ENCODE data around the gene WRAP73. TPM values are rescaled to one million over a fixed set of nuclear protein-coding genes. Genes with fewer than 3 reads are reported as not detected.

Gene WRAP73
- total RNA-seq, 5 donors from 2014 or later (not counting 1 experiment from before 2014, with no cell fraction given): 33.7 to 44.9 (median 39.8) TPM

DNA sequence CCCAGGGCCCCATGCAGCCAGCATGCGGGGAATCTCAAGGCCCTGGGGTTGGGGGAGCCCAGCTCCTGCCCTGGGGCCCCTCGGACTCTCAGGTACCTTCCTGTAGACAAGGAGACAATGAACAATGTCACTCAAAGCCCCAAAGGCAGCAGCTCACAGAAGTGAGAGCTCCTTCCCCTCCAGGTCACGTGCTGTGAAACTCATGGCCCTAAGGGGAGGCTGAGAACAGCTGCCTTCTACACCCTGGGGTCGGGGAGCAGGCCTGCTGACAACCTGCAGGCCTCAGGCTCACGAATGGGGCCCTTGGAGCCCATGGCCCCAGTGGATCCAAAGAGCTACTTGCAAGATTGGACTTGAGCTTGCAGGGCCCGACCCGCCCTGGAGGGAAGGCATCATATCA is 41.7 kb downstream of the WRAP73 start:
- ATAC-seq (replicated peaks in 1 of 4): no peak

GRCh38 chr1:3607703-3608065 is 42.2 kb downstream of the WRAP73 start:
- Histone ChIP-seq H3K27me3 (replicated peaks in 1 of 2; ENCODE audit: control insufficient read depth in 2 of 2, extremely low read depth in 1 of 2, insufficient read depth in 2 of 2, low read length in 1 of 2) (peaks cover 0 to 78% of the 10 kb centered on the region in 2 experiments), H3K4me1 (ENCODE audit: control insufficient read depth in 1 of 2, extremely low read depth in 1 of 2, insufficient read depth in 2 of 2, low read length in 2 of 2) (peaks cover 0 to 19% of the 10 kb centered on the region in 2 experiments), H3K27ac (ENCODE audit: low read length) (no peak overlapping the region), H3K4me3 (ENCODE audit: control insufficient read depth in 1 of 2, extremely low read depth in 1 of 2, low read length in 1 of 2) (no peak overlapping the region), H3K9me3 (no peaks in the 10 kb centered on the region), H3K36me3 (ENCODE audit: control insufficient read depth in 2 of 2, extremely low read depth in 1 of 2, insufficient read depth in 1 of 2, low read length in 1 of 2) (no peaks in the 10 kb centered on the region)
- Mint-ChIP-seq H3K27ac (no peak overlapping the region), H3K36me3 (no peaks in the 10 kb centered on the region), H3K9me3 (no peaks in the 10 kb centered on the region), H3K4me3 (no peak overlapping the region), H3K27me3 (peaks cover 0 to 19% of the 10 kb centered on the region in 2 donors), H3K4me1 (peaks cover 0 to 10% (median 9%) of the 10 kb centered on the region in 3 donors)
- DNase-seq (no peak), ATAC-seq (replicated peaks in 1 of 4) (no peak)
- ChIA-PET POLR2A (no interaction called here), CTCF (no interaction called here)
- 93% methylated on average over 13 of the region's 18 CpGs for WGBS (ENCODE audit: insufficient coverage)

More for the DNA sequence above, 41.7 kb downstream of the WRAP73 start:
- H3K9me3 Mint-ChIP-seq: no peaks in the 10 kb centered on the region
- no peak overlapping the region for H3K27ac ChIP-seq (ENCODE audit: low read length)
- no peaks in the 10 kb centered on the region for H3K9me3 ChIP-seq
- H3K4me1 ChIP-seq (ENCODE audit: control insufficient read depth in 1 of 2, extremely low read depth in 1 of 2, insufficient read depth in 2 of 2, low read length in 2 of 2): peaks cover 0 to 19% of the 10 kb centered on the region in 2 experiments
- no peaks in the 10 kb centered on the region for H3K36me3 Mint-ChIP-seq
- peaks cover under 1 to 19% of the 10 kb centered on the region in 2 donors for H3K27me3 Mint-ChIP-seq
- no peak overlapping the region for H3K4me3 ChIP-seq (ENCODE audit: control insufficient read depth in 1 of 2, extremely low read depth in 1 of 2, low read length in 1 of 2)
- 73% methylated on average over 7 of the region's 7 CpGs for WGBS (ENCODE audit: insufficient coverage)
- peaks cover 0 to 76% of the 10 kb centered on the region in 2 experiments for H3K27me3 ChIP-seq (replicated peaks in 1 of 2; ENCODE audit: control insufficient read depth in 2 of 2, extremely low read depth in 1 of 2, insufficient read depth in 2 of 2, low read length in 1 of 2)
- peaks cover 0 to 10% (median 9%) of the 10 kb centered on the region in 3 donors for H3K4me1 Mint-ChIP-seq
- POLR2A ChIA-PET: no interaction called here
- CTCF ChIA-PET: no interaction called here
- no peak for DNase-seq
- H3K36me3 ChIP-seq (ENCODE audit: control insufficient read depth in 2 of 2, extremely low read depth in 1 of 2, insufficient read depth in 1 of 2, low read length in 1 of 2): no peaks in the 10 kb centered on the region
- H3K27ac Mint-ChIP-seq: no peak overlapping the region
- no peak overlapping the region for H3K4me3 Mint-ChIP-seq

DNA sequence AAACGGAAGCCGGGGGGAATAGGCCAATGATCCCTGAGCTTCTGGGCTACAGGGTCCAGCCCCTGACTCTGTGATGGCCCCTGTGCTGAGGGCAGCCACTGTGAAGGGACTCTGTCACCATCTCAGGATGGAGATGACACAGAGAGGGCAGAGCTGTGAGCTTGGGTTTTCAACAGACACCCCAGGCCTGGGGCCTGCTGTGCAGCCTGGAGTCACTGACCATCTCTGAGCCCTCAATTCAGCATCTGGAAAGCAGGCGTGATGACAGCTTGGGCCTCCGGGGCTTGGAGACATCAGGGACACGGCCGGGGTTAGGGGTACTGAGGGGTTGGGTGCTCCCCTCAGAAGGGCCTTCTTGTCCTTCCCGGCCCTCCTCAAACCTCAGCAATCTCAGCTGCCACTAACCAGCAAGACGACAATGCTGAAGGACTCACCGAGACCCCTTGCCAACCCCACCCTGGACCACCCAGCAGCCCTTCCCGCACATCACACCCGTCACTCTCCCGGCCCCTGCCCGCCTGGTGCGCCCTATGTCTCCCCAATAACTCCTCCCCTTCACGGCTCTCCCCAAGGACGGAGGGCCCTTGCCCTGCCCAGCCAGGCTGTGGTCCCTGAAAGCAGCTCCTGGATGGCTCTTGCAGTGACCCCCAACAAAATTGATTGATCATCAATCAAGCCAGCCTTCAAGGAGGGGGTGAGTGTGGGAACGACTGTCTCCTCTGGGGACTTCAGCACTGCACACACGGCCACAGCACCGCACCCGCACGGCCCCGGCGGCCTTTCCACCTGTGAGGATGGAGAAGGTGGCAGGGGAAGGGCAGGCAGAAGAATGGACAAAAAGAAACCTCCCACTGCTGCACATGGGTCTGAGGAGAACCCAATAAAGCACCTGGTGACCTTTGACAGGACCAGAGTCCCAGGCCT is 42.9 kb downstream of the WRAP73 start:
- H3K27me3 Mint-ChIP-seq: peaks cover 0 to 19% of the 10 kb centered on the region in 2 donors
- CTCF ChIA-PET: no interaction called here
- Histone ChIP-seq H3K4me3 (ENCODE audit: control insufficient read depth in 1 of 2, extremely low read depth in 1 of 2, low read length in 1 of 2) (no peak overlapping the region), H3K27ac (ENCODE audit: low read length) (no peak overlapping the region), H3K27me3 (replicated peaks in 1 of 2; ENCODE audit: control insufficient read depth in 2 of 2, extremely low read depth in 1 of 2, insufficient read depth in 2 of 2, low read length in 1 of 2) (peaks cover 0 to 76% of the 10 kb centered on the region in 2 experiments), H3K9me3 (no peaks in the 10 kb centered on the region), H3K4me1 (ENCODE audit: control insufficient read depth in 1 of 2, extremely low read depth in 1 of 2, insufficient read depth in 2 of 2, low read length in 2 of 2) (peaks cover 0 to 18% of the 10 kb centered on the region in 2 experiments), H3K36me3 (ENCODE audit: control insufficient read depth in 2 of 2, extremely low read depth in 1 of 2, insufficient read depth in 1 of 2, low read length in 1 of 2) (no peaks in the 10 kb centered on the region)
- no peaks in the 10 kb centered on the region for H3K9me3 Mint-ChIP-seq
- POLR2A ChIA-PET: no interaction called here
- WGBS (ENCODE audit: insufficient coverage): 96% methylated on average over 8 of the region's 23 CpGs
- peaks cover 0 to 9% (median 9%) of the 10 kb centered on the region in 3 donors for H3K4me1 Mint-ChIP-seq
- no peak overlapping the region for H3K4me3 Mint-ChIP-seq
- ATAC-seq (replicated peaks in 1 of 4): no peak
- DNase-seq: no peak
- no peak overlapping the region for H3K27ac Mint-ChIP-seq
- H3K36me3 Mint-ChIP-seq: no peaks in the 10 kb centered on the region

- ChIA-PET POLR2A (no interaction called here), CTCF (no interaction called here)
- no peak for ATAC-seq (replicated peaks in 1 of 4)
- H3K9me3 ChIP-seq: no peaks in the 10 kb centered on the region
- peaks cover 0 to 15% of the 10 kb centered on the region in 2 donors for H3K27me3 Mint-ChIP-seq
- H3K27me3 ChIP-seq (replicated peaks in 1 of 2; ENCODE audit: control insufficient read depth in 2 of 2, extremely low read depth in 1 of 2, insufficient read depth in 2 of 2, low read length in 1 of 2): peaks cover 0 to 71% of the 10 kb centered on the region in 2 experiments
- peaks cover 0 to 6% of the 10 kb centered on the region in 2 experiments for H3K4me1 ChIP-seq (ENCODE audit: control insufficient read depth in 1 of 2, extremely low read depth in 1 of 2, insufficient read depth in 2 of 2, low read length in 2 of 2)
- 92% methylated on average over 7 of the region's 7 CpGs for WGBS (ENCODE audit: insufficient coverage)
- no peak overlapping the region for H3K4me3 ChIP-seq (ENCODE audit: control insufficient read depth in 1 of 2, extremely low read depth in 1 of 2, low read length in 1 of 2)
- no peaks in the 10 kb centered on the region for H3K36me3 Mint-ChIP-seq
- no peaks in the 10 kb centered on the region for H3K9me3 Mint-ChIP-seq
- H3K4me1 Mint-ChIP-seq: no peaks in the 10 kb centered on the region
- no peak overlapping the region for H3K27ac Mint-ChIP-seq
- DNase-seq: no peak
- no peak overlapping the region for H3K4me3 Mint-ChIP-seq
- H3K27ac ChIP-seq (ENCODE audit: low read length): no peak overlapping the region
- no peaks in the 10 kb centered on the region for H3K36me3 ChIP-seq (ENCODE audit: control insufficient read depth in 2 of 2, extremely low read depth in 1 of 2, insufficient read depth in 1 of 2, low read length in 1 of 2)
Observed at GRCh38 chr1:3604997-3605823, 44.7 kb downstream of the WRAP73 start.

GRCh38 chr1:3604468-3604974 is 45.4 kb downstream of the WRAP73 start:
- H3K27ac ChIP-seq (ENCODE audit: low read length): no peak overlapping the region
- 100% methylated on average over 1 of the region's 8 CpGs for WGBS (ENCODE audit: insufficient coverage)
- no peaks in the 10 kb centered on the region for H3K9me3 Mint-ChIP-seq
- H3K4me1 Mint-ChIP-seq: peaks cover 0 to 1% (median 0%) of the 10 kb centered on the region in 3 donors
- H3K9me3 ChIP-seq: no peaks in the 10 kb centered on the region
- no peak for ATAC-seq (replicated peaks in 1 of 4)
- no peaks in the 10 kb centered on the region for H3K36me3 ChIP-seq (ENCODE audit: control insufficient read depth in 2 of 2, extremely low read depth in 1 of 2, insufficient read depth in 1 of 2, low read length in 1 of 2)
- H3K27me3 ChIP-seq (replicated peaks in 1 of 2; ENCODE audit: control insufficient read depth in 2 of 2, extremely low read depth in 1 of 2, insufficient read depth in 2 of 2, low read length in 1 of 2): peaks cover 0 to 70% of the 10 kb centered on the region in 2 experiments
- CTCF ChIA-PET: no interaction called here
- POLR2A ChIA-PET: no interaction called here
- H3K4me1 ChIP-seq (ENCODE audit: control insufficient read depth in 1 of 2, extremely low read depth in 1 of 2, insufficient read depth in 2 of 2, low read length in 2 of 2): peaks cover 0 to 5% of the 10 kb centered on the region in 2 experiments
- no peak overlapping the region for H3K4me3 Mint-ChIP-seq
- no peak overlapping the region for H3K4me3 ChIP-seq (ENCODE audit: control insufficient read depth in 1 of 2, extremely low read depth in 1 of 2, low read length in 1 of 2)
- no peaks in the 10 kb centered on the region for H3K36me3 Mint-ChIP-seq
- no peak overlapping the region for H3K27ac Mint-ChIP-seq
- peaks cover 0 to 15% of the 10 kb centered on the region in 2 donors for H3K27me3 Mint-ChIP-seq
- no peak for DNase-seq
